Lower lobe of right lung (tissue), 2 donors: ENCODE measurements around the gene FSTL1. TPM values are rescaled to one million over a fixed set of nuclear protein-coding genes. Genes with fewer than 3 reads are reported as not detected.

Experiments used
- ATAC-seq, 2 donors: fragments of 200-7000 bp; cut with Tn5 transposase; one replicate each; pipeline ENCODE4 v1.9.1; 2020 to 2022; ENCODE audit warnings: mild to moderate bottlenecking in 2 of 2, moderate library complexity in 2 of 2
- DNase-seq: peaks from one replicate; pipeline ENCODE4 v3.0.0-alpha.2; 2020
- H3K27ac ChIP-seq: fragments of 200-600 bp; one replicate; pipeline ENCODE4 v1.8.0; 2022
- H3K27me3 ChIP-seq: fragments of 200-600 bp; one replicate; pipeline ENCODE4 v1.8.0; 2022; ENCODE audit warnings: low read depth
- H3K36me3 ChIP-seq: fragments of 200-600 bp; one replicate; pipeline ENCODE4 v1.8.0; 2022; ENCODE audit warnings: mild to moderate bottlenecking
- H3K4me1 ChIP-seq: fragments of 200-600 bp; one replicate; pipeline ENCODE4 v1.8.0; 2022
- H3K4me3 ChIP-seq: fragments of 200-600 bp; one replicate; pipeline ENCODE4 v1.8.0; 2022; ENCODE audit warnings: mild to moderate bottlenecking
- H3K9me3 ChIP-seq: fragments of 200-600 bp; one replicate; pipeline ENCODE4 v1.8.0; 2022
- intact Hi-C: fragments of 100-400 bp; cut with DNase I; formaldehyde crosslinking; loops from one replicate; pipeline ENCODE4 v1.11.0; 2022
- total RNA-seq: library from RNA; stranded (reverse); fragmentation: NEBNext Ultra II Directional; extraction: Animal tissue kit (Norgen Biotek cat#: 25700); gene quantifications from one replicate; pipeline ENCODE4 v1.2.1, GENCODE V29; 2021
- TF ChIP-seq, protein P1 (sequence below): fragments of 200-600 bp; IDR thresholded peaks from one replicate; pipeline ENCODE4 v1.8.0; 2022; ENCODE audit warnings: antibody characterized with exemption, mild to moderate bottlenecking
- donor health status: DM: no; HTN: yes; CAD: no; lungs with severe emphysema.

FSTL1 gene
- total RNA-seq, 1 donor from 2014 or later: 233 TPM

DNA sequence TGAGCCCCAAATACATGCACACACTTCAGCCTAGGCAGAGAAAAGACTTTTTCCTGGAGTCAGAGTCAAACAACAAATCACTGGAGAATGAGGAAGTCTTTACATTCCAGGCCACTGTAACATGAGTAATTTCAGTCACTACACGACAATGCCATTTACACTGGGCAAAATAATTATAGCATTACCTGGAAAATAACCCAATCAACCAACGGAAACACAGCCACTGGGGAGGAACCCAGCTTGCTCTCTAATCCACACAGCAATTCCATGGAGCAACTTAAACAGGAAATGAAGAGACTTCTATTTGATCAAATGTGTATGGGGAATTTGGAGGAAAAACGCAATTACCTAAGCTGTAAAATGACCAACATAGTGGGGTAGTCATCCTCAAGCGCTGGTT lies 15.2 kb downstream of the FSTL1 start:
- Histone ChIP-seq H3K9me3 (no peaks in the 10 kb centered on the region), H3K4me1 (peaks cover 68% of the 10 kb centered on the region), H3K27me3 (no peaks in the 10 kb centered on the region), H3K36me3 (no peaks in the 10 kb centered on the region), H3K4me3 (no peak overlapping the region), H3K27ac (peak overlapping the region; percentile 2)
- DNase-seq (no peak), ATAC-seq (peak; percentile 30 to 57)
- TF ChIP-seq, protein P1, sequence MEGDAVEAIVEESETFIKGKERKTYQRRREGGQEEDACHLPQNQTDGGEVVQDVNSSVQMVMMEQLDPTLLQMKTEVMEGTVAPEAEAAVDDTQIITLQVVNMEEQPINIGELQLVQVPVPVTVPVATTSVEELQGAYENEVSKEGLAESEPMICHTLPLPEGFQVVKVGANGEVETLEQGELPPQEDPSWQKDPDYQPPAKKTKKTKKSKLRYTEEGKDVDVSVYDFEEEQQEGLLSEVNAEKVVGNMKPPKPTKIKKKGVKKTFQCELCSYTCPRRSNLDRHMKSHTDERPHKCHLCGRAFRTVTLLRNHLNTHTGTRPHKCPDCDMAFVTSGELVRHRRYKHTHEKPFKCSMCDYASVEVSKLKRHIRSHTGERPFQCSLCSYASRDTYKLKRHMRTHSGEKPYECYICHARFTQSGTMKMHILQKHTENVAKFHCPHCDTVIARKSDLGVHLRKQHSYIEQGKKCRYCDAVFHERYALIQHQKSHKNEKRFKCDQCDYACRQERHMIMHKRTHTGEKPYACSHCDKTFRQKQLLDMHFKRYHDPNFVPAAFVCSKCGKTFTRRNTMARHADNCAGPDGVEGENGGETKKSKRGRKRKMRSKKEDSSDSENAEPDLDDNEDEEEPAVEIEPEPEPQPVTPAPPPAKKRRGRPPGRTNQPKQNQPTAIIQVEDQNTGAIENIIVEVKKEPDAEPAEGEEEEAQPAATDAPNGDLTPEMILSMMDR: no peak
- intact Hi-C loops: no loop called here

GRCh38 chr3:120433662-120434331 lies 17.0 kb downstream of the FSTL1 start:
- H3K36me3 ChIP-seq: no peaks in the 10 kb centered on the region
- no peaks in the 10 kb centered on the region for H3K27me3 ChIP-seq
- no peak overlapping the region for H3K4me3 ChIP-seq
- DNase-seq: no peak
- no peak for ATAC-seq
- intact Hi-C loops: no loop called here
- H3K27ac ChIP-seq: no peak overlapping the region
- TF ChIP-seq, protein P1: no peak
- peaks cover 66% of the 10 kb centered on the region for H3K4me1 ChIP-seq
- no peaks in the 10 kb centered on the region for H3K9me3 ChIP-seq

DNA sequence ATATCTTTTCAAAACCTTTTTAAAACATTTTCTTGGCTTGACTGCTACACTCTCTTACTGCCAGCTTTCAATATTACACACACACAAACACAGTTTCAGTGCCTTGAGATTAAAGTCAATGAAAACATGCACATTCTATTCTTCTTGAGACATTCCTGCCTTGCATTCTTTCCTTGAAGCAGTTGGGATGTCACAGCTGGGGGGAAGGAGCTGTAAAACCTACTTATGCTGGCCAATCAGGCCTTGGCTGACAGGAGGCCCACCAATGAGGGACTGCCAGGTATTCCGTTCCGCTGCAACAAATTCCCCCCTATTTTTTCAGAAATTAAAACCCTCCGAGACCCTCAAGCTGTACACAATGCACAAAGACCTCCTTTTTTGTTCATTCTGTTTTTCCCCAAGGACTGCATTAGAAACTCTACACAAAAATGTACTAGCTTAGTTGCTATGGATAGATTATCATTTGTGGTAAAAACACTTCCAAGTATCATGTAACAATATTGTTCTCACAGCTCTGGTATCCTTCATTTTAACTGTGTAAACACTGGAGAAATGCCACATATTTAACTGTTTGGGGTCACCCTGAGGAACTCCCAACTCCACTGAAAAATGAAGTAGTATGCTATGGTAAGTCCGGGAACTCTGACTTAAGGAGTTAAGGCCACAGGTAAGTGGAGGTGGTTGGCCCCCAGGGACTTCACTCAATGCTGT lies 18.5 kb downstream of the FSTL1 start:
- H3K4me1 ChIP-seq: peaks cover 62% of the 10 kb centered on the region
- no peaks in the 10 kb centered on the region for H3K36me3 ChIP-seq
- no peaks in the 10 kb centered on the region for H3K9me3 ChIP-seq
- ATAC-seq (peak; percentile 60 to 67), DNase-seq (no peak)
- intact Hi-C loops: no loop called here
- no peak overlapping the region for H3K4me3 ChIP-seq
- TF ChIP-seq, protein P1: no peak
- peak overlapping the region; percentile 66 for H3K27ac ChIP-seq
- no peaks in the 10 kb centered on the region for H3K27me3 ChIP-seq

DNA sequence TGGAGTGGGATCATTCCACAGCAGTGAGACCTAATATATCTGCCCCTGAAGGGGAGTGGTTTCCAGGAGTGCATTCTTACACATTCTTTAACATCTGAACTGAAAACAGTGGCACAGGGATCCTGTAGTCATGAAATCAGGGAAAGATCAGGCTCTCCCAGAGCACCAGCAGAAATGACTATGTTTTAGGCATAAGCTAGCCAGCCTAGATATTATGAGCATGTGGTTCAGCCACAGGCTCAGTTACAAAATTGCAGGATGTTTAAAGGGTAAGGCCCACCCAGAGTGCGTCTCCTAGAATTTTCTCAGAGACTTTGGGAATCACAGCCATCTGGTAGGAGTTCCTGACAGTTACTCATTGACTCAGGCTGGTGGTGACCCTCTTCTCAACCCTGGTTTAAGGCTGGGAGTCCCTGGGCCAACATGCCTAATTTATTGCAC lies 20.9 kb downstream of the FSTL1 start:
- intact Hi-C loops: no loop called here
- TF ChIP-seq, protein P1: no peak
- ATAC-seq (peak in 1 of 2 donors; percentile 33), DNase-seq (no peak)
- peak overlapping the region; percentile 44 for H3K27ac ChIP-seq
- H3K36me3 ChIP-seq: no peaks in the 10 kb centered on the region
- no peak overlapping the region for H3K4me3 ChIP-seq
- no peaks in the 10 kb centered on the region for H3K27me3 ChIP-seq
- H3K9me3 ChIP-seq: no peaks in the 10 kb centered on the region
- H3K4me1 ChIP-seq: peaks cover 52% of the 10 kb centered on the region

DNA sequence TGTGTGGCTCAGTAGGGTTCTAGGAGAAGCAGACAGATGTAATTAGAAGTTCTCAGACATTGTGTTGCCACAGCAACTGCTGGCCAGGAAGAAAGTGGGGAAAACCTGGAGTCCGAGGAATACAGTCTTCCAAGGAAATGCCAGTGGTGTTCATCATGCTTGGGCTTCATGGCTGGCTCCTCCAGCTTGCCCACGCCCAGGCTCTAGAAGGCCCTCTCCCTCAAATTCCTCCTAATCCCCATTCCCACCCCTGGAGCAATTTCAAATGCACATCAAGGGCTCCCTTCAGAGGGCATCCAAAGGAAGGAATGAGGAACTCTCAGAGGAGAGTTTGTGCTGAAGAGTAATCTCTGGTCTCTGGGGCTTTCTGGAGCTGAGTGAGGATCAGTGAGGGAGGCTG lies 21.9 kb downstream of the FSTL1 start:
- intact Hi-C loops: no loop called here
- Histone ChIP-seq H3K9me3 (no peaks in the 10 kb centered on the region), H3K36me3 (no peaks in the 10 kb centered on the region), H3K27me3 (no peaks in the 10 kb centered on the region), H3K4me3 (no peak overlapping the region), H3K27ac (peak overlapping the region; percentile 8), H3K4me1 (peaks cover 55% of the 10 kb centered on the region)
- no peak for DNase-seq
- TF ChIP-seq, protein P1: no peak
- no peak for ATAC-seq
